ENCODE data around the gene RREB1. TPM values are rescaled to one million over a fixed set of nuclear protein-coding genes. Genes with fewer than 3 reads are reported as not detected.

Gene RREB1
- total RNA-seq, 1 experiment from 2014 or later, result 35.8 TPM

DNA sequence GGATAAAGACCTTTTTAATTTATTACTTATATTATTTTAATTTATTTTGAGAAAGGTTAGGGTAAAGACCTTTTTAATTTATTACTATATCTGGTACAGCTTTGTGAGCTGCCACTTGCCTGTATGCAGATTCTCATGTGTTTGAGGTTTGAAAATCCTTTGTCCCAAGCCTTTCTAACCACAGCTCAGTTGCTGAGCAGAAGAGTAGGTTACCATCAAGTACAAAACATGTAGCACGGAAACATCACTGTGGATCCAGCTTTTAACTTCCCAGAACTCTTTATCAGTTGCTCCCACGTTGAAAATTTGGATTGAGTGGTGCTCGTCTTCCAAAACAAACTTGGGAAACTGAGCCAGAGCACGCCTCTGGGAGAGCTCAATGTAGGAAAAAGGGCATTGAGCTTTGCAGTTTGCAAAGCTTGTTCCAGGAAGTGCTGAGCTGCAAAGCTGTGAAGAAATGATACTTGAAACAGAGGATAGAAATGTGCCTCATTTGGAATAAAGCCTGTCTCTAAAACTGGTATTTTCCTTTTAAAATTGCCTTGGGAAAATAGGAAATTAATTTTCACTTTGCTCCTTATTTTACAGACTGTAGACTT, 89.0 kb downstream of the RREB1 start:
- H3K18ac ChIP-seq (ENCODE audit: insufficient read length, low read depth, low read length), result no peak overlapping the region
- H3T11ph ChIP-seq (ENCODE audit: low read length), result no peak overlapping the region
- Mint-ChIP-seq H3K27ac (no peak overlapping the region), H3K9me3 (no peaks in the 10 kb centered on the region), H3K4me3 (no peak overlapping the region), H3K27me3 (ENCODE audit: low read depth) (no peaks in the 10 kb centered on the region), H3K36me3 (ENCODE audit: insufficient read depth in 1 of 3, low read depth in 3 of 3) (peaks cover 0 to 18% (median 1%) of the 10 kb centered on the region in 3 experiments; a peak in 5 of 7 replicates), H3K4me1 (peaks cover 17 to 22% of the 10 kb centered on the region in 2 experiments)
- H2BK15ac ChIP-seq (ENCODE audit: low read depth, low read length), result no peak overlapping the region
- H4K91ac ChIP-seq (ENCODE audit: insufficient read length, low read depth, low read length), result no peak overlapping the region
- H3K79me1 ChIP-seq (ENCODE audit: insufficient read depth, low read depth, low read length, poor library complexity, severe bottlenecking), result no peaks in the 10 kb centered on the region
- no peaks in the 10 kb centered on the region for H3K23me2 ChIP-seq (ENCODE audit: insufficient read length, low read depth, low read length, poor library complexity, severe bottlenecking)
- H3K79me2 ChIP-seq (ENCODE audit: insufficient read depth, low read length), result no peaks in the 10 kb centered on the region
- no peaks in the 10 kb centered on the region for H4K20me1 ChIP-seq (ENCODE audit: control insufficient read depth, insufficient read depth, insufficient read length)
- DNase-seq, result no peak
- no peak overlapping the region for H2AK5ac ChIP-seq (ENCODE audit: insufficient read length, low read length)
- no peak overlapping the region for H4K8ac ChIP-seq (replicated peaks; ENCODE audit: insufficient read length, low read depth, low read length)
- no peak overlapping the region for H2BK120ac ChIP-seq (ENCODE audit: low read depth, low read length, poor library complexity, severe bottlenecking)
- H3K14ac ChIP-seq (ENCODE audit: insufficient read depth, low read length), result no peak overlapping the region
- H2AFZ ChIP-seq (ENCODE audit: low read length), result no peak overlapping the region
- H2BK5ac ChIP-seq (ENCODE audit: insufficient read length, low read length), result no peak overlapping the region
- no peak overlapping the region for H2BK20ac ChIP-seq (ENCODE audit: low read depth, low read length, poor library complexity, severe bottlenecking)
- WGBS (ENCODE audit: extremely low coverage, insufficient read length, low lambda C conversion rate), result no CpG with 5 or more reads among the region's 4 CpGs
- H3K27ac ChIP-seq (ENCODE audit: insufficient read length, low read depth, low read length), result no peak overlapping the region
- no peak overlapping the region for H4K5ac ChIP-seq (ENCODE audit: insufficient read length, low read depth, low read length)
- H3K4me2 ChIP-seq (ENCODE audit: insufficient read depth, insufficient read length, low read length), result no peak overlapping the region
- H3K9me3 ChIP-seq (ENCODE audit: control insufficient read depth, low read depth, low read length), result no peaks in the 10 kb centered on the region
- H3K4ac ChIP-seq (ENCODE audit: low read depth, low read length), result no peak overlapping the region
- H3K9ac ChIP-seq (ENCODE audit: extremely low read depth, insufficient read length, low read length), result no peak overlapping the region
- no peak overlapping the region for H3K56ac ChIP-seq (ENCODE audit: insufficient read length, low read depth, low read length)
- H3K27me3 ChIP-seq (ENCODE audit: insufficient read depth, low read length), result no peaks in the 10 kb centered on the region
- TF ChIP-seq, protein P1, sequence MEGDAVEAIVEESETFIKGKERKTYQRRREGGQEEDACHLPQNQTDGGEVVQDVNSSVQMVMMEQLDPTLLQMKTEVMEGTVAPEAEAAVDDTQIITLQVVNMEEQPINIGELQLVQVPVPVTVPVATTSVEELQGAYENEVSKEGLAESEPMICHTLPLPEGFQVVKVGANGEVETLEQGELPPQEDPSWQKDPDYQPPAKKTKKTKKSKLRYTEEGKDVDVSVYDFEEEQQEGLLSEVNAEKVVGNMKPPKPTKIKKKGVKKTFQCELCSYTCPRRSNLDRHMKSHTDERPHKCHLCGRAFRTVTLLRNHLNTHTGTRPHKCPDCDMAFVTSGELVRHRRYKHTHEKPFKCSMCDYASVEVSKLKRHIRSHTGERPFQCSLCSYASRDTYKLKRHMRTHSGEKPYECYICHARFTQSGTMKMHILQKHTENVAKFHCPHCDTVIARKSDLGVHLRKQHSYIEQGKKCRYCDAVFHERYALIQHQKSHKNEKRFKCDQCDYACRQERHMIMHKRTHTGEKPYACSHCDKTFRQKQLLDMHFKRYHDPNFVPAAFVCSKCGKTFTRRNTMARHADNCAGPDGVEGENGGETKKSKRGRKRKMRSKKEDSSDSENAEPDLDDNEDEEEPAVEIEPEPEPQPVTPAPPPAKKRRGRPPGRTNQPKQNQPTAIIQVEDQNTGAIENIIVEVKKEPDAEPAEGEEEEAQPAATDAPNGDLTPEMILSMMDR (conservative IDR thresholded peaks at IDR 0.05), result no peak
- H3K4me1 ChIP-seq (ENCODE audit: insufficient read depth, low read length), result 0 out of 2 replicates have a peak, but pooled peaks cover 4% of the 10 kb centered on the region
- no peak overlapping the region for H3K23ac ChIP-seq (ENCODE audit: insufficient read length, low read depth, low read length)
- no peak overlapping the region for H2BK12ac ChIP-seq (ENCODE audit: insufficient read length, low read depth, low read length)

All from H9 (cell line).